ENCODE data around the gene GALR2. TPM values are rescaled to one million over a fixed set of nuclear protein-coding genes. Genes with fewer than 3 reads are reported as not detected.
"Not testable (repeated sequence)": the region's sequence is repeated elsewhere in the genome, so short reads cannot be mapped to it uniquely, and the experiment has no call there.

The GALR2 gene
- total and polyA plus RNA-seq, 3 experiments from 2014 or later: 2.7 to 3.1 TPM; not detected in 1

DNA sequence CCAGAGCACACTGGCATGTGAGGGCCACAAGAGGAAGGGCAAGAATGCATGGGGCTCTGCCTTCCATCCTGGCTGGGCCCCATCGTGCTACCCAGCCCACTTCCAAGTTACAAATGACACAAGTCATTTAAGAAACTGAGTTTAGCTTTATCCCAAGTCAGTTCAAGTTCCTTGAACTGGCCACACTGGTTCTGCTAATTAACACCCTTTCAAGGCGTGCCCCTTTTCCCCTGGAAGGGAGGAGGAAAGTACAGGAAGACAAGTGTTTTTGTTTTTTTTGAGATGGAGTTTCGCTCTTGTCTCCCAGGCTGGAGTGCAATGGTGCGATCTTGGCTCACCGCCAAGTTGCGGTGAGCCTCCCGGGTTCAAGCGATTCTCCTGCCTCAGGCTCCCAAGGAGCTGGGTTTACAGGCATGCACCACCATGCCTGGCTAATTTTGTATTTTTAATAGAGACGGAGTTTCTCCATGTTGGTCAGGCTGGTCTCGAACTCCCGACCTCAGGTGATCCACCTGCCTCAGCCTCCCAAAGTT is 30.0 kb upstream of the GALR2 start:
- H3K36me3 ChIP-seq (ENCODE audit: insufficient read depth, low read length): peaks cover 85% of the 10 kb centered on the region
- peak overlapping the region in 2 of 8 donors; percentile 22 to 63 for H3K27ac Mint-ChIP-seq
- H3K4me3 Mint-ChIP-seq; H3K27me3 Mint-ChIP-seq; H3K4me3 ChIP-seq (ENCODE audit: low read length); H3K9me3 Mint-ChIP-seq; DNase-seq; POLR2A ChIA-PET; H3K27me3 ChIP-seq (ENCODE audit: insufficient read depth, low read length, poor library complexity, severe bottlenecking); H3K4me1 ChIP-seq (ENCODE audit: insufficient read depth, low read length); CTCF ChIA-PET; H3K9me3 ChIP-seq (ENCODE audit: low read length); H3K27ac ChIP-seq (ENCODE audit: low read depth, low read length): not testable (repeated sequence)
- peaks cover 4 to 16% (median 9%) of the 10 kb centered on the region in 3 donors for H3K4me1 Mint-ChIP-seq
- H3K36me3 Mint-ChIP-seq: peaks cover 19 to 93% (median 30%) of the 10 kb centered on the region in 3 donors

DNA sequence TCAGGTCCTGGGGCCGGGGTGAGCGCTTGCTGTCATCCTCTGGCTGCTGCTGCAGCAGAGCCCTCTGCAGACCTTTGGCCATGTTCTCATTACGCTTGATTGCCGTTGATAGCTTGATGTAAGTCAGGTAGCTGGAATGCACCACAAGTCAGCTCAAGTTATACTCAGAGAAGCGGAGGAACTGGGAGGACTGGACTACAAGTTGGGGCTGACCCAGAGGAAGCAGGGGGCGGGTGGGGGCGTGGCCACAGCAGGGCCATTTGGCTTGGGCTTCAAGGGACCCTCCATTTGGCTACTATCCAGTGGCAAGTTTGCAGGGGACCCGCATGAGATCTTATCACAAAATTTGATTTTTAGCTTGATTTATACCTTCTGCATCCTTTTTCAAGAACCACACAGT is 28.5 kb upstream of the GALR2 start:
- DNase-seq: no peak
- H3K9me3 ChIP-seq (ENCODE audit: low read length): no peaks in the 10 kb centered on the region
- Mint-ChIP-seq H3K36me3 (peaks cover 19 to 92% (median 27%) of the 10 kb centered on the region in 3 donors), H3K4me3 (no peak overlapping the region), H3K27ac (peak overlapping the region in 2 of 8 donors; percentile 48 to 61), H3K9me3 (no peaks in the 10 kb centered on the region), H3K4me1 (peaks cover 4 to 22% (median 20%) of the 10 kb centered on the region in 3 donors), H3K27me3 (no peaks in the 10 kb centered on the region)
- peaks cover 83% of the 10 kb centered on the region for H3K36me3 ChIP-seq (ENCODE audit: insufficient read depth, low read length)
- H3K4me3 ChIP-seq (ENCODE audit: low read length): no peak overlapping the region
- H3K4me1 ChIP-seq (ENCODE audit: insufficient read depth, low read length): no peaks in the 10 kb centered on the region
- CTCF ChIA-PET: interaction anchor here (1.0 to 1.5 kb wide), 5 partner anchors 13 to 233 kb away, joined by 3 to 5 read pairs (median 3); no protein-coding TSS in a partner anchor
- no peak overlapping the region for H3K27ac ChIP-seq (ENCODE audit: low read depth, low read length)
- H3K27me3 ChIP-seq (ENCODE audit: insufficient read depth, low read length, poor library complexity, severe bottlenecking): no peaks in the 10 kb centered on the region
- POLR2A ChIA-PET: interaction anchor here (0.6 kb wide), 1 partner anchor 293 kb away, joined by 3 read pairs; no protein-coding TSS in a partner anchor

DNA sequence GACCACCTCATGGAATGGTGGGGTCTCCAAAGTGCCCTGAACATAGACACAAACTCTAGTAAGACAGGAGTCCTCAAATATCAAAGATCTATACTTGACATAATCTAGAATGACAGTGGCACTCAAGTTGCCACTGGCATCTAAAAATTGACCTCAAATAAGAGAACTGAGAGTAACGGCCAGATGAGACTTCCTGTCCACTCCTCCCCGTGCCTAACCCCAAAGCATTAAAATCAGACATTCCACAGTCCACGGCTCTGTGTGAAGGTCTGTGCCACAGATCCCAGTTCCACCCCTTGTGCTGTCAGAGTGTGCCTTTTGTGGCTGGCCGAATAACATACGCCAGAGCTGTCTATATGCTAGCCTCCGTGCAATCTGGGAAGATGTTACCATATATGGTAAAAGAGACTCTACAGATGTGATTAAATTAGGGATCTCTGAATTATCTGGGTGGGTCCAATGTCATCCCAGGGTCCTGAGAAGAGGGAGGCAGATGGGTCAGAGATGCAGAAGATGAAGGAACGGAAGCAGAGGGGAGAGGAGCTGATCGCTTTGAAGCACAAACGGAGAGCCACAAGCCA is 26.5 kb upstream of the GALR2 start:
- H3K27ac ChIP-seq (ENCODE audit: low read depth, low read length): no peak overlapping the region
- CTCF ChIA-PET: interaction anchor here (0.6 to 1.6 kb wide), 2 partner anchors 34 to 73 kb away, joined by 3 to 4 read pairs; no protein-coding TSS in a partner anchor
- Mint-ChIP-seq H3K4me1 (peaks cover 7 to 25% (median 23%) of the 10 kb centered on the region in 3 donors), H3K27me3 (no peaks in the 10 kb centered on the region), H3K36me3 (peaks cover 19 to 90% (median 26%) of the 10 kb centered on the region in 3 donors), H3K4me3 (no peak overlapping the region), H3K27ac (peak overlapping the region in 7 of 8 donors; percentile 1 to 80 (median 54)), H3K9me3 (no peaks in the 10 kb centered on the region)
- no peak overlapping the region for H3K4me3 ChIP-seq (ENCODE audit: low read length)
- peaks cover 71% of the 10 kb centered on the region for H3K36me3 ChIP-seq (ENCODE audit: insufficient read depth, low read length)
- H3K27me3 ChIP-seq (ENCODE audit: insufficient read depth, low read length, poor library complexity, severe bottlenecking): no peaks in the 10 kb centered on the region
- H3K4me1 ChIP-seq (ENCODE audit: insufficient read depth, low read length): no peaks in the 10 kb centered on the region
- no peaks in the 10 kb centered on the region for H3K9me3 ChIP-seq (ENCODE audit: low read length)
- POLR2A ChIA-PET: no interaction called here
- DNase-seq: no peak

DNA sequence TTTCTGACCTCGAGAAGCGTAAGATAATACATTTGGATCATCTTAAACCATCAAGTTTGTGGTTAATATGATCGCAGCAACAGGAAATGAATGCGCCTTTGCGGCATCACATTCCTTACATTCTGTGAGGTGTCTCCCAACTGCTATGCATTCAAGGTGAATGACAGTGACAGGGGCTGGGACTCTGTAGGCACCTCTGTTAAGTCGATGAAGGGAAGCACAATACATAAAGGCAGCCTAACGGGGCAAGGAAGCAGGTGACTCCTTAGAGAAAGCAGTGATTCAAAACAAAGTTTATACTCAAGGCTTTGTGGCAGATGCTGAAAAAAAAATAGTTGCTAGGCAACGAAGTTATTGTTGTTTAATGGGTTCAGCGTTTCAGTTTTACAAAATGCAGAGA is 25.9 kb upstream of the GALR2 start:
- no peaks in the 10 kb centered on the region for H3K9me3 ChIP-seq (ENCODE audit: low read length)
- no peak overlapping the region for H3K4me3 ChIP-seq (ENCODE audit: low read length)
- peaks cover 71% of the 10 kb centered on the region for H3K36me3 ChIP-seq (ENCODE audit: insufficient read depth, low read length)
- no peak overlapping the region for H3K4me3 Mint-ChIP-seq
- H3K27me3 ChIP-seq (ENCODE audit: insufficient read depth, low read length, poor library complexity, severe bottlenecking): no peaks in the 10 kb centered on the region
- peaks cover 19 to 90% (median 29%) of the 10 kb centered on the region in 3 donors for H3K36me3 Mint-ChIP-seq
- CTCF ChIA-PET: interaction anchor here (1.0 to 1.2 kb wide), 2 partner anchors 16 to 250 kb away, joined by 3 to 6 read pairs; no protein-coding TSS in a partner anchor
- H3K27ac Mint-ChIP-seq: peak overlapping the region in 5 of 8 donors; percentile 60 to 87 (median 78)
- peaks cover 7 to 29% (median 23%) of the 10 kb centered on the region in 3 donors for H3K4me1 Mint-ChIP-seq
- DNase-seq: peak in 2 of 5 donors; percentile 6 to 38
- no peak overlapping the region for H3K27ac ChIP-seq (ENCODE audit: low read depth, low read length)
- no peaks in the 10 kb centered on the region for H3K4me1 ChIP-seq (ENCODE audit: insufficient read depth, low read length)
- no peaks in the 10 kb centered on the region for H3K9me3 Mint-ChIP-seq
- POLR2A ChIA-PET: interaction anchor here (0.6 kb wide), 1 partner anchor 68 kb away, joined by 3 read pairs; no protein-coding TSS in a partner anchor
- no peaks in the 10 kb centered on the region for H3K27me3 Mint-ChIP-seq

DNA sequence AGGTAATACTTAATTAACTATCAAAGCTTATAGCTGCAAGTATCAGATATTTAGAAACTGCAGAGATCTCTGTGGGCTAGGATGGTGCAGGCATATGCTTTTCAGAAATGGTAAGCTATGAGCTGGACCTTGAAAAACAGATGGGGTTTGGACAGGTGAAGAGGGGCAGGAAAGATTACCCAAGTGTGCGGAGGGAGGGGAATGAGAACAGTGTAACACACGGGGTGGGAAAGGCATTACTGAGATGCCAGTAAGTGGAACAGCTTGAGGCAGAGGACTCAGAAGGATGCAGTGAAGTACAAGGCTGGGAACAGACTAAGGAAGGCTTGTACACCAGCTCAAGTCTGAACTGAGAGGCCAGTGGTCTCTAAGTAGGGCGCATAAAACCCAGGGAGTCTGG is 25.3 kb upstream of the GALR2 start:
- H3K4me1 Mint-ChIP-seq: peaks cover 7 to 33% (median 23%) of the 10 kb centered on the region in 3 donors
- H3K9me3 Mint-ChIP-seq: no peaks in the 10 kb centered on the region
- DNase-seq: no peak
- no peaks in the 10 kb centered on the region for H3K4me1 ChIP-seq (ENCODE audit: insufficient read depth, low read length)
- no peak overlapping the region for H3K4me3 ChIP-seq (ENCODE audit: low read length)
- no peak overlapping the region for H3K4me3 Mint-ChIP-seq
- CTCF ChIA-PET: interaction anchor here (1.0 to 1.2 kb wide), 2 partner anchors 15 to 249 kb away, joined by 3 to 6 read pairs; no protein-coding TSS in a partner anchor
- no peak overlapping the region for H3K27ac ChIP-seq (ENCODE audit: low read depth, low read length)
- peaks cover 70% of the 10 kb centered on the region for H3K36me3 ChIP-seq (ENCODE audit: insufficient read depth, low read length)
- H3K36me3 Mint-ChIP-seq: peaks cover 19 to 90% (median 25%) of the 10 kb centered on the region in 3 donors
- no peaks in the 10 kb centered on the region for H3K27me3 Mint-ChIP-seq
- H3K9me3 ChIP-seq (ENCODE audit: low read length): no peaks in the 10 kb centered on the region
- H3K27ac Mint-ChIP-seq: peak overlapping the region in 7 of 8 donors; percentile 7 to 89 (median 75)
- H3K27me3 ChIP-seq (ENCODE audit: insufficient read depth, low read length, poor library complexity, severe bottlenecking): no peaks in the 10 kb centered on the region
- POLR2A ChIA-PET: interaction anchor here (0.6 kb wide), 1 partner anchor 69 kb away, joined by 3 read pairs; no protein-coding TSS in a partner anchor

DNA sequence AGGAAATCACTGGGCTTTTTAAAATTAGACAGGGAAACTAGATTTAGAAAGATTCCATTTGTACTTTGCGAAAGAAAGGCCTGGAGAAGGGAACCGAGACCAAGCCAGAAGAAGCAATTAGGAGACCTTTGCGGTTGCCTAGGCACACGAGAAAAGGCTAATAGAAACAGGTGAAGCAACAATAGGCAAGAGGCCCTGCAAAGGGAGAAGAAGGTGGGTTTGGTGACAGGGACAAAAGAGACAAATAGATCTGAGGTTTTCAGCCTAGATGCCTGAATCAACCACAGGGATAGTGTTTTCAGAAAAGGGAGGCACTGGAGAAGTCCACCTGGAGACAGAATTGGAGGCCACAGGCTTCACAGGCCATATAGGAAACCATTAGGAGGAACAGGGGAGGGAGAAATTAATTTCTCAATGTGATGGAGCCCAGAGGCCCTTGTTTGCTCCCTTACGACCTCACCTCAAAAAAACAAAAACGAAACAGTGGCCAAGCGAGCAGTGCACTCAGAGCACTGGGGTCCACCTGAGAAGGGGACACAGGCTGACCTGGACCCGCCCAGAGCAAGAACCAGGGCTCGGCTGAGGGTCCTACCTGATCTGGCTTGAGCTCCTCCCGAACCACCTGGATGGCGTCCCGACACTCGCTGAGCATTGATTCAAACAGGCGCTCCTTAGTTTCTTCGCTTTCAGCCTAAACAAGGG is 24.6 kb upstream of the GALR2 start:
- POLR2A ChIA-PET: no interaction called here
- Mint-ChIP-seq H3K4me1 (peaks cover 7 to 33% (median 23%) of the 10 kb centered on the region in 3 donors), H3K36me3 (peaks cover 19 to 86% (median 25%) of the 10 kb centered on the region in 3 donors), H3K27ac (peak overlapping the region in 3 of 8 donors; percentile 42 to 80 (median 46)), H3K4me3 (no peak overlapping the region), H3K27me3 (no peaks in the 10 kb centered on the region), H3K9me3 (no peaks in the 10 kb centered on the region)
- Histone ChIP-seq H3K27ac (ENCODE audit: low read depth, low read length) (no peak overlapping the region), H3K4me1 (ENCODE audit: insufficient read depth, low read length) (no peaks in the 10 kb centered on the region), H3K9me3 (ENCODE audit: low read length) (no peaks in the 10 kb centered on the region), H3K4me3 (ENCODE audit: low read length) (no peak overlapping the region), H3K36me3 (ENCODE audit: insufficient read depth, low read length) (peaks cover 63% of the 10 kb centered on the region), H3K27me3 (ENCODE audit: insufficient read depth, low read length, poor library complexity, severe bottlenecking) (no peaks in the 10 kb centered on the region)
- no peak for DNase-seq
- CTCF ChIA-PET: interaction anchor here (1.1 to 1.4 kb wide), 3 partner anchors 14 to 58 kb away, joined by 3 to 6 read pairs (median 4); no protein-coding TSS in a partner anchor

DNA sequence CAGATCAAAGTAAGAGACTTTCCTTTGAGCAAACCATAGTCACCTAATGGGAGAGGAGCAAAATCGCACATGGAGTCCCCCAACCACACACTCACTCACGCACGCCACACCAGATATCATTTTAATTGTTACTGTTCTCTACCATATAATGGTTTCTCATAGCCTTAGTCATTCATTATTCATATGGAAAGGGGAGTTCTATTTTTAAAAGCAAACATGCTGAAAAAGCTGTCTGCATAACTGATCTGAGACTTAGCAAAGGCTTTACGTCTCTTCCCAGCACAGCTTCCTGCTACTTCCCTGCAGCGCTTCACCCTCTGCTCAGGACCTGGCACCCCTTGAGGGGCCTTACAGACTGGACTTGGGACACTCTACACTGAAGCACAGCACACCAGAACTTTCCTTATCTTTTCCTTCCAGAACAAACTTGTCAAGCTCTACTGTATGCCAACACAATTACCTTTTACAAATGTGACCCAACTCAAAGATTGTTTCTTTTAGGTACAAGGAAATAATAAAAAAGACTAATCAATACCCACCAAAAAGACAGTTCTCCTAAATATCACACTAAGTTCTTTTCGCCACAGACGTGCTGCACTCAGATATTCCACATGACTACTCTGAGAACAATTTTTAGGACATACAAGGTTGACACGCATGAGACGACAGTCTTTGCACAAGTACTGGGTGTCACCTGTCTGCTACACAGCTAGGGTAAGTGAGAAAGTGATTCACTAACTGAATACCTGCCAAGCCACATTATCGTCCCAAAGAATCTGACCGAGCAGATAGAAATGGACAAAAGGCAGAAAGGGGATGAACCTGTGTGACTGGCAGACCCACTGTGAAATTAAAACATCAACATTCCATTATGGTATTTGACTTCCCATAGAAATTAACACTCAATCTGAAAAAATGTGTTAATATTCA is 23.8 kb upstream of the GALR2 start:
- ChIA-PET POLR2A (no interaction called here), CTCF (interaction anchor here (1.1 to 1.4 kb wide), 2 partner anchors 37 to 57 kb away, joined by 3 to 4 read pairs; no protein-coding TSS in a partner anchor)
- Mint-ChIP-seq H3K27me3 (no peaks in the 10 kb centered on the region), H3K36me3 (peaks cover 14 to 83% (median 21%) of the 10 kb centered on the region in 3 donors), H3K4me3 (no peak overlapping the region), H3K4me1 (peaks cover 7 to 33% (median 23%) of the 10 kb centered on the region in 3 donors), H3K27ac (peak overlapping the region in 3 of 8 donors; percentile 14 to 87 (median 42)), H3K9me3 (no peaks in the 10 kb centered on the region)
- peaks cover 55% of the 10 kb centered on the region for H3K36me3 ChIP-seq (ENCODE audit: insufficient read depth, low read length)
- DNase-seq: no peak
- H3K27ac ChIP-seq (ENCODE audit: low read depth, low read length): no peak overlapping the region
- no peaks in the 10 kb centered on the region for H3K9me3 ChIP-seq (ENCODE audit: low read length)
- no peaks in the 10 kb centered on the region for H3K27me3 ChIP-seq (ENCODE audit: insufficient read depth, low read length, poor library complexity, severe bottlenecking)
- no peak overlapping the region for H3K4me3 ChIP-seq (ENCODE audit: low read length)
- H3K4me1 ChIP-seq (ENCODE audit: insufficient read depth, low read length): no peaks in the 10 kb centered on the region
